ENCODE data around the gene FILIP1L.
"Not testable (repeated sequence)": the region's sequence is repeated elsewhere in the genome, so short reads cannot be mapped to it uniquely, and the experiment has no call there.

The FILIP1L gene

GRCh38 chr3:99857278-99857677 is 257.0 kb downstream of the FILIP1L start:
- DNase-seq: no peak

- DNase-seq: no peak
Observed at GRCh38 chr3:99856437-99857220, 257.7 kb downstream of the FILIP1L start.

DNA sequence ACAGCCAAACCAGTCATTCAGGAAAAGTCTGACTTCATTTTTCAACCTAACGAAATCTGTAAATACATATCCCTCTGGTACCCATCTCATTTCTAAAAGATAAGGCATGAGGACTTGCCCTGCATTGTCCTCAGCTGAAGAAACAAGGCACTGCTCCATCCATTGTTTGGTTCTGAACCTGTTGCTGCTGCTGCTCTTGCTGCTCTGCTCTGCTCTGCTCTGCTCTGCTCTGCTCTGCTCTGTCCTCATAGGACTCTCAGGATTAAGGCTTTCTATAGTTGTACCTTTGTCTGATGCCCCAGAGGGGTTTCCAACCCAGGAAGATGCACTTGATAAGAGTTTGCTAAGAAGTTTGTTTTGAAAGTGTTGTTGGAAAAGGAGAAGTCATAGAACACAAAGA is 258.4 kb downstream of the FILIP1L start:
- no peak for DNase-seq

DNA sequence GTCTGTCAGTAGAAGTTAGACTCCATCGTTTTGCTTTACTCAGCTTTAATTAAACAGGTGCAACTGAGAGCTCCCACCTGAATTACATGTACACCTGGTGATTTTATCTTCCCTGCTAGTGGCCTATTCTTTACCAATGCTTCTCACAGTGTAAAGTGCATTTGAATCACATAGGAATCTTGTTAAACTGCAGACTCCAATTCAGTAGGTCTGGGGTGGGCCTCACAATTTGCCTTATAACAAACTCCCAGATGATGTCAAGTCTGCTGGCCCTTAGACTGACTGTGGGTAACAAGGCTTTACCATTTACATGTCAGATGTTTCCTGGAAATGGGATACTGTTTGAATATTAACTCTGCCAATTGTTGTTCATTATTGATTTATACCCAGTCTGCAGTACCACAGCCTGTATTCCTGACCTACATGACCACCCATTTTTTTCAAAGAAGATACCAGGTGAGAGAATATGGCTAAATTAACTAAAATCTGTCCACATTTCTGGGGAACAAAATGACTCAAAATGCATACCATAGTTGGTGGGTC is 259.5 kb downstream of the FILIP1L start:
- DNase-seq: no peak

DNA sequence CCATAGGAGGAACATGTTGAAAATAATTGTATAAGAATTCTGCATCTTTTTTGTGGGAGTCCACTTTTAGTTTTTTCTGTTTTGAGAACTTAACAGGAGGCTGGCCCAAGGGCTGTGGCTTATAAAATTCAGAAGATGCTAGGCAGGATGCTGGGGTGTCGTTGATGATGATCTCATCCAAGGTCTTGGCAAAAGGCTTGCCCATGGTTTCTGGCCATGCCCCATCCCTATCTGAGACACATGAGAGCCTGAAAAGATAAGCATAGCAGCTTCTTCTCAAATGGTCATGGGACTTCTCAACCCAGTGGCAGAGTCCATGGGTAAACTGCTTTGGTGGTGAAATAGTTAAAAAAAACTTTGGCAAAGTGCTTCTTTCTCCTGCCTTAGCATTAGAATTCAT is 261.4 kb downstream of the FILIP1L start:
- no peak for DNase-seq

DNA sequence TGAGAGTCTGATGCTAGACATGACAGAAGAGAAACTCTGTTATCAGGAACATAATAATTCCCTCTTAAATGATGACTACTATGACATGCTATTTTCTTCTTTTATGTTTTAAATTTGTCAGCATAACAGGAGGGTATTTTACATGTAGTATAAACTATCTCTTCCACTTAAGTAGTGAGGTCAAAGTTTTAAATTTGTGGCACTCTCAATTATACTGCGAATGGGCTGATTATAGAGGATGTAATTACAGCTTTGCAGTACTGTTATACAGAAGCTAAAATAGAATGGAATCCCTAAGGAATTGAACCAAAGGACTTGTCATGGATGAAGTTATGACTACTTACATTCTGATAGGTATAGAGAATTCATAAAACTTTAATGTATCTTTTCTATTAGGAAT is 262.3 kb downstream of the FILIP1L start:
- DNase-seq: no peak

- DNase-seq: no peak
Observed at GRCh38 chr3:99850608-99851007, 263.7 kb downstream of the FILIP1L start.

GRCh38 chr3:99848433-99848832 is 265.9 kb downstream of the FILIP1L start:
- DNase-seq: no peak

DNA sequence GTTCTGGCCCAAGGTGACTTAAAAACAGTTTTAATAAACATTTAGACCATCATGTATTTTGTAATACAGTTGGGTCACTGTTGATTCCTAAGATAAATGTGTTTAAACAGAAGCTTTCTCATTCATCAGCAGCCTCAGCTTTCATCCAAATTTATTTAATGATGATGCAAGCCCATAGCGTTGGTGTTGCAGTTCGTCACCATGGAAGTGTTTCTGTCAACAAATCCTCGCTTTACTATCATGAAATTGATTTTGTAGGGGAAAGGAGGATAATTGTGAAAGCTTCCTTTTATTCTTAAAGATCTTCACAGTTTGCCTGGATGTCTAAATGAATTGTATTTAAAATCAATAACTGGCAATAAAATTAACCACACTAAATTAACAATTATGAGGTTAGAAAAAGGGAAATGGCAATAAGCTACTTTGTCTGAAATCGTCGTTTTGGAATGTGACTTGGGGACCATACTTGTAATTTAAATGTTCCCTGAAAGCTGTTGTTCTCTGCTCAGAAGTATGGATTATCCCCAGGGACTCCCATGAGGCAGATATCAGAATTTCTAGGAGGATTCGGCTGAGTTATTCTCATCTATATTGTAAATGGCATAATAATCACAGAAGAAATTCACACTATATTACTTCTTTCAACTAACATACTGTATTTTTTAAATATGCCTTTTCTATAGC is 267.7 kb downstream of the FILIP1L start:
- no peak for DNase-seq

- DNase-seq: no peak
Observed at GRCh38 chr3:99845999-99846398, 268.3 kb downstream of the FILIP1L start.

- DNase-seq: no peak
Observed at GRCh38 chr3:99845331-99845730, 269.0 kb downstream of the FILIP1L start.

- no peak for DNase-seq
Observed at GRCh38 chr3:99843590-99844258, 270.6 kb downstream of the FILIP1L start.

DNA sequence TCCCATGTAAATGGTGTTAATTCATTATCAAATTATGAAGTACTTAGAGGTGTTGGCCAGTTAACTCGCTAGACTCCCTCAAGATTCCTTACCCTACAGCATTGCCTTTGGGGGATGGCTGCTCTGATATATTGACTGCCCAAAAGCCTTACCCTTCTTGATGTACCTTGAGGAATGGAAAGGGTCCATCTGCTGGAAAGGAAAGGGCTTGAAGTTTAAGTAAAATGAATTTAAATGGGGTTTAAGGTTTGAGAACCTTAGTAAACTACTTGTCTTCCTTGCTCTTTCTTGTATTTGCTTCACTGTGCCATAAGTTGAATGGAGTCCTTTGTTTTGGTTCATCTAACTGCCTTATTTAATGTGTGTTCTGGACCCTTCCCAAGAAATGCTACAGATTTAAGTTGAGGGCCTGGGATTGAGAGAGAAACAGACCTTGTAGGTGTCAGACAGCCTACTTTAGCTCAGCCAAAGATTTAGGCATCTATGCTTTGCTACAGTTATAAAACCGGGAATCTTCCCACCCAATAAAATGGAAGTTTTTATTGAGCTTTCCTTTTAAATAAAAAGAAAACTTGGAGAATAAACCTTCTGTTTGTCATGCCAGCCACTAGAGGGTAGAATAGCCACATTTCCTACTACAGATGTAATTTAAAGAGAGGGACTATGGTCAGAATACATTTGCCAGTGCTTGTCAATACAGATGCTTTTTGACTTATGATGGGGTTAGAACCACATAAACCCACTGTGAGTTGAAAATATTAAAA is 271.3 kb downstream of the FILIP1L start:
- DNase-seq: no peak

DNA sequence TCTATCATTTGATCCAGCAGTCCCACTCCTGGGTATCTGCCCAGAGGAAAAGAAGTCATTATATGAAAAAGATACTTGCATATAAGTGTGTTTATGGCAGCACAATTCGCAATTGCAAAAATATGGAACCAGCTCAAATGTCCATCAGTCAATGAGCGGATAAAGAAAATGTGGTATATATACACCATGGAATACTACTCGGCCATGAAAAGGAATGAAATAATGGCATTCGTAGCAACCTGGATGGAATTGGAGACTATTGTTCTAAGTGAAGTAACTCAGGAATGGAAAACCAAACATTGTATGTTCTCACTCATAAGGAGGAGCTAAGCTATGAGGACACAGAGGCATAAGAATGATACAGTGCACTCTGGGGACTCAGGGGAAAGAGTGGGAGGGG is 272.4 kb downstream of the FILIP1L start:
- not testable (repeated sequence) for DNase-seq

DNA sequence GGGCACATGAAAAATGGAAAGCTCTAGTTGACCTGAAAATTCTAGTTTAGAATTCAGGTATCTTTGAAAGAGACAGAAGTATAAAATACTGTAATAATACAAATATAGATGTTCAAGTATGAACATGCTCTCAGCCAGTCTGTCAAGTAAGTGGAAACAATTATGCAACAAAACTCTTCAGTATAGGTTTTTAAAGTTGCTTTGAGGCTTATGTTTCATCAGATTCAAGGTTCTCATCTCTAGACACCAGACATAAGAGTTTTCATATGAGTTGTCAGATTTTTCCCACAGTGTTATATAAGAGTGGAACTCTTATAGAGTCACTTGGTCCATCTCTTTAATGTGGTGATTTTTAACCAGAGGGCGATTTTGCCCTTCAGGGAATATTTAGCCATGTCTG is 274.7 kb downstream of the FILIP1L start:
- no peak for DNase-seq

DNA sequence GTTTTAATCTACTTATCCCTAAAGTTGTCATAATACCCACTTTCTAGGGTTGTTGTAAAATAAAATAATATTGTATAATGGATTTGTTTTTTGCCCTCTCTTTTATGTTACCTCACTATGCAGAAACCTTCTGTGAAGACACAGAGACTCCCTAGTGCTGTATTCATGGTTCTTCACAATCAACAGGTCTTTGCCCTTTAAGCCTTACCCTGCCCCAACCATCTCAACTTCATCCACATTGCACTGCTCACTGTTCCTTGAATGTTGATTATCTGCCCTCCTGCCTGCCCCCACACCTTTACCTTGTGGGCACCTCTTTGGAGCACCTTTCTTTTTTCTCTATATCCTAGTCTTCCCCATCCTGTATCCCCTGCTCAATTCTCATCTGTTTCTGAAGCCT is 275.5 kb downstream of the FILIP1L start:
- DNase-seq: no peak

DNA sequence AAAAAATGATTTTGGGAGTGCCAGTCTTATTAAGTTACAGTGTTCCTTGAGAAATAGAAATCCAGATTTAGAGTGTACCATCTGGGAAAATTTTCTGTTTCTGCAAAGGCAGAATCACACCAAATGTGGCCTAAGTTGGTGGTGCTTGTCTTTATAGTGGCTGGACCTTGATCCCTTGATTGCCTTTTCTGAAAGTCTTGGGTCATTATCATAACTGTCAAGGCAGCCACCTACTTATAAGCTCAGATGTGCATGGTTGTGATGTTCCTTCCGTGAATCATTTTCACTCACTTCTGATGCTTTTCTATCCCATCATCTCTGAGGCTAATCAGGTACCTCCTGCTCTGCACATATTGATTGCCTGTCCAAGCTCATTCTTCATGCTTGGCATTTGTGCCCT is 276.6 kb downstream of the FILIP1L start:
- DNase-seq: no peak

- DNase-seq: no peak
Observed at GRCh38 chr3:99836681-99837080, 277.6 kb downstream of the FILIP1L start.

DNA sequence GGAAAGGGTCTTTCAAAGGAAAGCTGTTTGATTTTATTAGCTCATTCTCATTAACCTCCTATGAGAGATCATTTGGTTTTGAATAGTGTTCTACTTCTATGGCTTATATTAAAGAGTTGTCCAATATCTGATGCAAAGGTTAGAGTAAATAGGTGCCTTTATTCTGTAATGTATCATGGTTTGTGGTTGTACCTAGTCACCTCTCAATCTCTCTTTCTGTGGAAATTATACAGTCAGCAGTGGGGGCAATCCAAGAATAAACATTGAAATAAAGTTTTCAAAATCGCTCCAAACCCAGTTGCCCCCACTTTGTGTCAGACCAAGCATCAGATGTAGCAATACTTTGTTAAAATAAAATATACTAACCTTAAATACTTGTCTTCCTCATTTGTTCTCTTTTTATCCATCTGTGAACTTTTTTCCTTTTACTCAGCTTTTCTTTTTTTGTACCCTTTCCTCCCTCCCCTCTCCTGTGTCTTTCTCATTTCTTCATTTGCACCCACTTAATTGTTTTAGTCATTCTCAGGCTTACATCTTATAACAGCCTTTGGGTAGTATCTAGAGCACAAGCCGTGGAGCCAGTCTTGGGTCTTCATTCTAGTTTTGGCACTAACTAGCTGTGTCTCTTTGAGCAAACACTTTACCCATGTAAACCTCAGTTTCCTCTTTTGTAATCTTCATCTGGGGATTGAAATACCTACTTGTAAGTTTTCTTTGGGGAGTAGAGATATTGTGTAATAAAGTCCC is 279.9 kb downstream of the FILIP1L start:
- DNase-seq: no peak

GRCh38 chr3:99833617-99834205 is 280.6 kb downstream of the FILIP1L start:
- DNase-seq: no peak

DNA sequence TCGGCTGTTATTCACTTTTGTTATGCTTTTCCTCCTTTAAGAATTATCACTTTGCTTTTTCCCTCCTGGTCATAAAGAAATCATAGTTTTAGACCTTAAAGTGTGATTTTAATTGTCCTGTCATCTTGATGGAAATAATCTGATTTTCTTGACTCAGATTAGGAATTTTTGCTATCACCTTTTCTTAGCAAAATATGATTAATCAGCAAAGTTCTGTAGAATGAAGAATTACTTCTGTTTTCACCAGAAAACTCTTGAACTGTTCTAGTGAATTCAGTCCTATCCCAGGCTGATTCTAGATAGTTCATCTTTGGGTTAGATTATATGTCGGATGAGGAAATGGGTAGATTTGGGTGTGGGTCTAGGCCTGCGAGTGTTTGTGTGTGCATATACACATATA is 284.5 kb downstream of the FILIP1L start:
- DNase-seq: no peak

Measured in activated effector memory CD4-positive, alpha-beta T cell treated with anti-CD3 and anti-CD28 coated beads, Interleukin-2, amount 50 U/mL, for 16 hours (primary cell).